Measurements from ENCODE around the gene POLDIP2. TPM values are rescaled to one million over a fixed set of nuclear protein-coding genes. Genes with fewer than 3 reads are reported as not detected.

POLDIP2 gene
- polyA plus RNA-seq, 1 of the 3 experiments (the other 2 are of a cell fraction) = 98.1 TPM

- WGBS (ENCODE audit: low lambda C conversion rate) = 93% methylated on average over 11 of the region's 11 CpGs
- Histone ChIP-seq H3K27ac (ENCODE audit: low read depth in 2 of 2, low read length in 1 of 2) (no peak overlapping the region), H3K4me3 (ENCODE audit: low read depth in 2 of 2, low read length in 1 of 2) (no peak overlapping the region), H3K9me2 (no peaks in the 10 kb centered on the region), H3K27me3 (ENCODE audit: insufficient read depth) (no peaks in the 10 kb centered on the region), H4K20me1 (ENCODE audit: insufficient read depth) (peaks cover 27% of the 10 kb centered on the region; the same call in 1 of the 2 replicates), H3K36me3 (replicated peaks in 1 of 2; ENCODE audit: control insufficient read depth in 1 of 2, insufficient read depth in 2 of 2, low read length in 1 of 2) (peaks cover 63 to 70% of the 10 kb centered on the region in 2 experiments), H3F3A (replicated peaks; ENCODE audit: insufficient read depth) (peaks cover 39% of the 10 kb centered on the region), H3K9ac (no peak overlapping the region), H3K4me2 (no peak overlapping the region), H3K79me2 (ENCODE audit: insufficient read depth) (peaks cover 54% of the 10 kb centered on the region), H3K9me3 (no peaks in the 10 kb centered on the region), H3K4me1 (ENCODE audit: control insufficient read depth in 1 of 2, insufficient read depth in 2 of 2, low read depth in 1 of 2, low read length in 1 of 2) (peaks cover 11 to 13% of the 10 kb centered on the region in 2 experiments), H2AFZ (ENCODE audit: low read depth) (no peak overlapping the region)
- CTCF ChIA-PET = no interaction called here
- TF ChIP-seq CHD2 (IDR thresholded peaks at IDR 0.05; ENCODE audit: low read length, partially characterized antibody) = no peak
- no peak for TF ChIP-seq FOXJ3 (CRISPR knock-in tag; IDR thresholded peaks at IDR 0.05)
- TF ChIP-seq SIN3A (IDR thresholded peaks at IDR 0.05; ENCODE audit: borderline replicate concordance, low read depth, low read length) = no peak
- TF ChIP-seq RCOR1 (IDR thresholded peaks at IDR 0.05; ENCODE audit: low read length) = no peak
- no peak for TF ChIP-seq GATA2 (CRISPR knock-in tag; IDR thresholded peaks at IDR 0.05)
- TF ChIP-seq FOSL2 (IDR thresholded peaks at IDR 0.05; ENCODE audit: borderline replicate concordance, low read depth) = no peak
- no peak for TF ChIP-seq USF2 (IDR thresholded peaks at IDR 0.05; ENCODE audit: borderline replicate concordance, low read depth, low read length)
- POLR2A ChIA-PET = no interaction called here
- DNase-seq = no peak
These were observed 15.8 kb downstream of the POLDIP2 start for GRCh38 chr17:28341516-28341915.

- no peaks in the 10 kb centered on the region for H3K9me2 ChIP-seq
- DNase-seq = no peak
- ChIA-PET POLR2A (no interaction called here), CTCF (no interaction called here)
- WGBS (ENCODE audit: low lambda C conversion rate) = 81% methylated on average over 6 of the region's 6 CpGs
- no peak overlapping the region for H2AFZ ChIP-seq (ENCODE audit: low read depth)
- peaks cover 27% of the 10 kb centered on the region for H3F3A ChIP-seq (replicated peaks; ENCODE audit: insufficient read depth)
- H3K36me3 ChIP-seq (replicated peaks in 1 of 2; ENCODE audit: control insufficient read depth in 1 of 2, insufficient read depth in 2 of 2, low read length in 1 of 2) = peaks cover 51 to 59% of the 10 kb centered on the region in 2 experiments
- H3K79me2 ChIP-seq (ENCODE audit: insufficient read depth) = peaks cover 56% of the 10 kb centered on the region
- no peaks in the 10 kb centered on the region for H3K9me3 ChIP-seq
- H3K27me3 ChIP-seq (ENCODE audit: insufficient read depth) = no peaks in the 10 kb centered on the region
- no peak overlapping the region for H3K9ac ChIP-seq
- no peak overlapping the region for H3K27ac ChIP-seq (ENCODE audit: low read depth in 2 of 2, low read length in 1 of 2)
- H3K4me2 ChIP-seq = no peak overlapping the region
- no peak overlapping the region for H3K4me3 ChIP-seq (ENCODE audit: low read depth in 2 of 2, low read length in 1 of 2)
- peaks cover 2 to 12% of the 10 kb centered on the region in 2 experiments; a peak in 3 of 4 replicates for H3K4me1 ChIP-seq (ENCODE audit: control insufficient read depth in 1 of 2, insufficient read depth in 2 of 2, low read depth in 1 of 2, low read length in 1 of 2)
- H4K20me1 ChIP-seq (ENCODE audit: insufficient read depth) = peaks cover 27% of the 10 kb centered on the region; the same call in 1 of the 2 replicates
- TF ChIP-seq TAF1 (IDR thresholded peaks at IDR 0.05; ENCODE audit: borderline replicate concordance, low read depth, low read length) (no peak), RCOR1 (IDR thresholded peaks at IDR 0.05; ENCODE audit: low read length) (no peak), REST (IDR thresholded peaks at IDR 0.05; ENCODE audit: low read depth, low read length) (no peak), EP300 (IDR thresholded peaks at IDR 0.05; ENCODE audit: borderline replicate concordance in 1 of 2, low read depth in 1 of 2, low read length in 1 of 2) (no peak), EZH2phosphoT487 (IDR thresholded peaks at IDR 0.05; ENCODE audit: borderline replicate concordance, low read depth) (no peak), RFX5 (IDR thresholded peaks at IDR 0.05; ENCODE audit: low read length) (no peak), GATA2 (CRISPR knock-in tag; IDR thresholded peaks at IDR 0.05) (no peak), USF2 (IDR thresholded peaks at IDR 0.05; ENCODE audit: borderline replicate concordance, low read depth, low read length) (no peak), ELF1 (IDR thresholded peaks at IDR 0.05) (no peak), YY1 (IDR thresholded peaks at IDR 0.05; ENCODE audit: low read depth) (no peak), FOXM1 (IDR thresholded peaks at IDR 0.05; ENCODE audit: low read depth) (no peak), MEF2A (IDR thresholded peaks at IDR 0.05; ENCODE audit: borderline replicate concordance, low read depth) (no peak), CHD2 (IDR thresholded peaks at IDR 0.05; ENCODE audit: low read length, partially characterized antibody) (no peak), NRF1 (IDR thresholded peaks at IDR 0.05; ENCODE audit: low read depth, low read length) (no peak), TCF12 (IDR thresholded peaks at IDR 0.05) (no peak)
These were observed 17.0 kb downstream of the POLDIP2 start for GRCh38 chr17:28340374-28340773.

Data from SK-N-SH (cell line).